Endodermal cell (in vitro differentiated cells): ENCODE measurements around the gene TMEM244. TPM values are rescaled to one million over a fixed set of nuclear protein-coding genes. Genes with fewer than 3 reads are reported as not detected.

Source experiments
- DNase-seq: peaks from one replicate; pipeline ENCODE4 v3.0.0-alpha.2; 2017
- H3K27ac ChIP-seq: 2 replicates; pipeline ENCODE4 v1.5.1; 2013; ENCODE audit warnings: mild to moderate bottlenecking, low read depth, low read length, moderate library complexity
- H3K27me3 ChIP-seq: 2 replicates; pipeline ENCODE4 v1.6.1; 2013; ENCODE audit warnings: mild to moderate bottlenecking, low read length, moderate library complexity; ENCODE audit not compliant: insufficient read depth, control insufficient read depth, poor library complexity, severe bottlenecking
- H3K36me3 ChIP-seq: 2 replicates; pipeline ENCODE4 v1.7.0; 2013; ENCODE audit warnings: mild to moderate bottlenecking, low read length, moderate library complexity; ENCODE audit not compliant: control insufficient read depth, insufficient read depth
- H3K4me1 ChIP-seq: one replicate; pipeline ENCODE4 v1.7.0; 2013; ENCODE audit warnings: low read length; ENCODE audit not compliant: control insufficient read depth, insufficient read depth
- H3K4me3 ChIP-seq: 2 replicates; pipeline ENCODE4 v1.5.1; 2013; ENCODE audit warnings: mild to moderate bottlenecking, low read length, moderate library complexity
- H3K9ac ChIP-seq: 2 replicates; pipeline ENCODE4 v1.6.1; 2013; ENCODE audit warnings: mild to moderate bottlenecking, low read length, moderate library complexity; ENCODE audit not compliant: poor library complexity, severe bottlenecking; ENCODE audit errors: extremely low read depth
- H3K9me3 ChIP-seq: 2 replicates; pipeline ENCODE4 v1.6.1; 2013; ENCODE audit warnings: mild to moderate bottlenecking, low read length, moderate library complexity; ENCODE audit not compliant: control insufficient read depth
- H3K27ac Mint-ChIP-seq: 2 replicates; pipeline ENCODE4 v1.8.0; 2020; ENCODE audit warnings: mixed read lengths
- H3K27me3 Mint-ChIP-seq: 2 replicates; pipeline ENCODE4 v1.8.0; 2021; ENCODE audit warnings: mild to moderate bottlenecking, mixed read lengths; ENCODE audit not compliant: insufficient read depth
- H3K36me3 Mint-ChIP-seq: 2 replicates; pipeline ENCODE4 v1.8.0; 2020; ENCODE audit warnings: low read depth, mixed read lengths
- H3K4me1 Mint-ChIP-seq: 2 replicates; pipeline ENCODE4 v1.8.0; 2020; ENCODE audit warnings: mixed read lengths
- H3K4me3 Mint-ChIP-seq: 2 replicates; pipeline ENCODE4 v1.8.0; 2020; ENCODE audit warnings: mild to moderate bottlenecking, moderate library complexity, mixed read lengths
- H3K9me3 Mint-ChIP-seq: 2 replicates; pipeline ENCODE4 v1.8.0; 2020; ENCODE audit warnings: mild to moderate bottlenecking, mixed read lengths
- WGBS, 2 experiments: methylation state at CpG; one replicate each; pipeline versions ENCODE4 v1.1.5 to v1.1.7; 2013; ENCODE audit warnings: missing lambda C conversion rate in 2 of 2, mixed read lengths in 1 of 2; ENCODE audit not compliant: insufficient coverage in 1 of 2, insufficient read length in 1 of 2; 5-methylcytosine and 5-hydroxymethylcytosine counted together
- total RNA-seq, 2 donors: library from RNA; stranded (reverse); fragmentation: NEBNext Ultra II Directional in 1 of 2; extraction: Animal tissue kit (Norgen Biotek cat#: 25700) in 1 of 2; gene quantifications; 2 replicates in 1 of 2; 3 replicates in 1 of 2; pipeline ENCODE4 v1.2.1, GENCODE V29; 2021
- TF ChIP-seq, protein P1 (sequence below): fragments of 200-600 bp; sonication (generic); conservative IDR thresholded peaks from 2 replicates; pipeline ENCODE4 v1.5.0; 2021; ENCODE audit warnings: antibody characterized with exemption, mild to moderate bottlenecking

The TMEM244 gene
- total RNA-seq, 2 donors from 2014 or later, result not detected

DNA sequence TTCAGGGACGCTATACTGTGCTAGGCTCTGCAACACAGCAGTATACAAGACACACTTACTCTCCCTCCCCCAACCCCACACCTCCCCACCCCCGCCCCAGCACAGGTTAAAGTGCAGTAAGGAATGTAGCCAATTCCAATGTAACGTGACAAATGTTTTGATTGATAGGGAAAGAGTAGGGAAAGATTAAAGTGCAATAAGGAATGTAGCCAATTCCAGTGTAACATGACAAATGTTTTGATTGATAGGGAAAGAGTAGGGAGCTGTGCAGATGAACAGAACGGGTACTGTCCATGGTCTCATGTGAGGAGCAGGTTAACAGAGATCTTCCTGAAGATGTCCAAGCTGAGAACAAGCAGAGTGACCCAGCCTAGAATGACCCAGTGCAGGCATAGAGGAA, 69.1 kb downstream of the TMEM244 start:
- no peak overlapping the region for H3K27ac Mint-ChIP-seq
- H3K36me3 Mint-ChIP-seq, result no peaks in the 10 kb centered on the region
- H3K27me3 Mint-ChIP-seq, result no peaks in the 10 kb centered on the region
- Histone ChIP-seq H3K27ac (no peak overlapping the region), H3K9me3 (no peaks in the 10 kb centered on the region), H3K36me3 (no peaks in the 10 kb centered on the region), H3K4me3 (no peak overlapping the region), H3K4me1 (no peaks in the 10 kb centered on the region), H3K9ac (no peak overlapping the region), H3K27me3 (no peaks in the 10 kb centered on the region)
- 92 to 94% methylated on average over 2 to 3 of the region's 4 CpGs for WGBS, 2 experiments
- H3K4me1 Mint-ChIP-seq, result no peaks in the 10 kb centered on the region
- no peak overlapping the region for H3K4me3 Mint-ChIP-seq
- no peaks in the 10 kb centered on the region for H3K9me3 Mint-ChIP-seq
- DNase-seq, result no peak
- TF ChIP-seq, protein P1, sequence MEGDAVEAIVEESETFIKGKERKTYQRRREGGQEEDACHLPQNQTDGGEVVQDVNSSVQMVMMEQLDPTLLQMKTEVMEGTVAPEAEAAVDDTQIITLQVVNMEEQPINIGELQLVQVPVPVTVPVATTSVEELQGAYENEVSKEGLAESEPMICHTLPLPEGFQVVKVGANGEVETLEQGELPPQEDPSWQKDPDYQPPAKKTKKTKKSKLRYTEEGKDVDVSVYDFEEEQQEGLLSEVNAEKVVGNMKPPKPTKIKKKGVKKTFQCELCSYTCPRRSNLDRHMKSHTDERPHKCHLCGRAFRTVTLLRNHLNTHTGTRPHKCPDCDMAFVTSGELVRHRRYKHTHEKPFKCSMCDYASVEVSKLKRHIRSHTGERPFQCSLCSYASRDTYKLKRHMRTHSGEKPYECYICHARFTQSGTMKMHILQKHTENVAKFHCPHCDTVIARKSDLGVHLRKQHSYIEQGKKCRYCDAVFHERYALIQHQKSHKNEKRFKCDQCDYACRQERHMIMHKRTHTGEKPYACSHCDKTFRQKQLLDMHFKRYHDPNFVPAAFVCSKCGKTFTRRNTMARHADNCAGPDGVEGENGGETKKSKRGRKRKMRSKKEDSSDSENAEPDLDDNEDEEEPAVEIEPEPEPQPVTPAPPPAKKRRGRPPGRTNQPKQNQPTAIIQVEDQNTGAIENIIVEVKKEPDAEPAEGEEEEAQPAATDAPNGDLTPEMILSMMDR, result no peak

DNA sequence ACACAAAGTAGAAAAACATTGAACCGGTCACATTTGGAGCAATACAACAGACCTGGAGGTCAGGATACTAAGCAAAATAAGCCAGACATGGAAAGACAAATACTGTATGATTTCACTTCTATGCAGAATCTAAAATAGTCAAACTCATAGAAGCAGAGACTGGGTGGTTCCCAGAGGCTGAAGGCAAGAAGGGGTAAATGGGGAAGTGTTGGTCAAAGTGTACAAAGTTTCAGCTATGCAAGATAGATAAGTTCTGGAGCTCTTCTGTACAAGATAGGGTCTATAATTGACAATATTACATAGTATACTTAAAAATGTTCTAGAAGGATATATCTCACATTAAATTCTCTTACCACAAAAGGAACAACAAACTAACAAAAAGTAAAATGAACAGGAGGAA, 70.3 kb downstream of the TMEM244 start:
- H3K4me3 ChIP-seq, result no peak overlapping the region
- DNase-seq, result no peak
- Mint-ChIP-seq H3K4me3 (no peak overlapping the region), H3K4me1 (peaks cover 2% of the 10 kb centered on the region), H3K9me3 (no peaks in the 10 kb centered on the region), H3K36me3 (no peaks in the 10 kb centered on the region), H3K27ac (no peak overlapping the region), H3K27me3 (no peaks in the 10 kb centered on the region)
- H3K27ac ChIP-seq, result no peak overlapping the region
- H3K27me3 ChIP-seq, result no peaks in the 10 kb centered on the region
- H3K36me3 ChIP-seq, result no peaks in the 10 kb centered on the region
- H3K9ac ChIP-seq, result no peak overlapping the region
- TF ChIP-seq, protein P1, result no peak
- WGBS, 2 experiments, result 100% methylated on average over 1 of the region's 1 CpG; no CpG with 5 or more reads in 1 of the 2 experiments
- H3K4me1 ChIP-seq, result no peaks in the 10 kb centered on the region
- no peaks in the 10 kb centered on the region for H3K9me3 ChIP-seq

DNA sequence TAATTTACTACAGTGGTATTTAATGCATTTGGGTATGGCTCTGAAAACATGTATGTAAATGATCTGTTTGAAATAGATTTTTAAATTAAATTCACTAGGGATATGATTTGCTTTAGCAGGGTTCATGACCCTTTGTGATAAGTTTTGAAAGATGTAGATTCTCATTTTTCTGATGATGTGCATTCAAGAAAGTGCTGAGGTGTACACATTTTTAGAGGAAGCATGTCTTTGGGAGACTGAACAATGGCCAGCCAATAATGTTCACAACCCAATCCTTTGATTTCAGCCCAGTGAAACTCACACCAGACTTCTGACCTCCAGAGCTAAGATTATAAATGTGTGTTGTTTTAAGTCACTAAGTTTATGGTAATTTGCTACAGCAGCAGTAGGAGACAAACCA, 71.1 kb downstream of the TMEM244 start:
- H3K27me3 ChIP-seq, result no peaks in the 10 kb centered on the region
- H3K27ac ChIP-seq, result no peak overlapping the region
- Mint-ChIP-seq H3K4me3 (no peak overlapping the region), H3K27ac (no peak overlapping the region), H3K9me3 (no peaks in the 10 kb centered on the region), H3K4me1 (peaks cover 10% of the 10 kb centered on the region), H3K36me3 (no peaks in the 10 kb centered on the region), H3K27me3 (no peaks in the 10 kb centered on the region)
- no peaks in the 10 kb centered on the region for H3K9me3 ChIP-seq
- no peak overlapping the region for H3K9ac ChIP-seq
- H3K4me1 ChIP-seq, result peaks cover under 1% of the 10 kb centered on the region
- no peak for DNase-seq
- H3K36me3 ChIP-seq, result no peaks in the 10 kb centered on the region
- no peak overlapping the region for H3K4me3 ChIP-seq
- TF ChIP-seq, protein P1, result no peak
